ENCODE data around the gene HNRNPC. TPM values are rescaled to one million over a fixed set of nuclear protein-coding genes. Genes with fewer than 3 reads are reported as not detected.

The HNRNPC gene
- total and polyA plus RNA-seq, 2 of the 8 experiments (the other 6 are each of a cell fraction or from before 2014, with no cell fraction given): 781 to 1,207 TPM

- no peak for TF ChIP-seq EZH2 (IDR thresholded peaks at IDR 0.05; ENCODE audit: low read depth, low read length, severe bottlenecking)
- TF ChIP-seq CTCF (IDR thresholded peaks at IDR 0.05; ENCODE audit: control extremely low read depth in 1 of 3, insufficient read depth in 1 of 3, low read depth in 1 of 3, low read length in 3 of 3): no peak
- no peak for TF ChIP-seq CTBP2 (IDR thresholded peaks at IDR 0.05; ENCODE audit: borderline replicate concordance, insufficient read depth, insufficient read length, low read length)
- TF ChIP-seq RNF2 (IDR thresholded peaks at IDR 0.05; ENCODE audit: borderline replicate concordance, low read depth, low read length, missing control alignments, poor library complexity, severe bottlenecking): no peak
- no peak for TF ChIP-seq SIN3A (conservative IDR thresholded peaks at IDR 0.05 in 1 of 2, IDR thresholded peaks at IDR 0.05 in 1 of 2; ENCODE audit: low read depth in 1 of 2, low read length in 2 of 2)
Measured at GRCh38 chr14:21308132-21308478, 38.9 kb upstream of the HNRNPC start (continued).

All from H1 (cell line).